ENCODE data around the gene CSRNP2.

DNA sequence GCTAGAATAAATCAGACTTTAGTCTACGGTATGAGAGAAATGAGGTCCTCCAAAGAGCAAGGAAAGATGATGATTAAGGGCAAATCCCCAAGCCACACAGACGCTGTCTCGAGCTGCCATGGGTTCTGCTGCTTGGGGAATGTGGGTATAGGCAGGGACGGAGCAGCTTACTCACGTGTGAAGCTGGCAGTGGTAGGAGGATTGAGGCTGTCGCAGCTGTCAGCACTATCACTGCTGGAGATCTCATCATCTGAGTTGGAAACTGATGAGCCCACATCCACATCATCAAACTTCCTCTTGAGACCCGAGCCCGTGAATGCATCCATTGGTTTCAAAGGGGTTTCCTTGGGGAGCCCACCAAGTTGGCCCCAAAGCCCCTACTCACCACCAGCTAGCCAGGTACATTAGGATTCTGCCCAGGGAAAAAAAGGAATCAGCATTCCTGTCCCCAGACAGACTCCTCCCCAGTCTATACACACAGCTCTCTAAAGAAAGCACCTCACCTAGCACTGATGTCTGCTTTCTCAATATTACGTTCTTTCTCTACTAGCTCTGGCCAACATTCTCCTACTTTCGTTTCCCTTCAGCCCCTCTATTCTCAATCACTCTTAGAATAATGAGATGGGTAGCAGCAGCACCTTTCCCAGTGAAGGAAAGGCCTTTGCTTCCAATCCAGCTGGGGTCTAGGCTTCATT is 7.0 kb downstream of the CSRNP2 start:
- TF ChIP-seq, protein P1, sequence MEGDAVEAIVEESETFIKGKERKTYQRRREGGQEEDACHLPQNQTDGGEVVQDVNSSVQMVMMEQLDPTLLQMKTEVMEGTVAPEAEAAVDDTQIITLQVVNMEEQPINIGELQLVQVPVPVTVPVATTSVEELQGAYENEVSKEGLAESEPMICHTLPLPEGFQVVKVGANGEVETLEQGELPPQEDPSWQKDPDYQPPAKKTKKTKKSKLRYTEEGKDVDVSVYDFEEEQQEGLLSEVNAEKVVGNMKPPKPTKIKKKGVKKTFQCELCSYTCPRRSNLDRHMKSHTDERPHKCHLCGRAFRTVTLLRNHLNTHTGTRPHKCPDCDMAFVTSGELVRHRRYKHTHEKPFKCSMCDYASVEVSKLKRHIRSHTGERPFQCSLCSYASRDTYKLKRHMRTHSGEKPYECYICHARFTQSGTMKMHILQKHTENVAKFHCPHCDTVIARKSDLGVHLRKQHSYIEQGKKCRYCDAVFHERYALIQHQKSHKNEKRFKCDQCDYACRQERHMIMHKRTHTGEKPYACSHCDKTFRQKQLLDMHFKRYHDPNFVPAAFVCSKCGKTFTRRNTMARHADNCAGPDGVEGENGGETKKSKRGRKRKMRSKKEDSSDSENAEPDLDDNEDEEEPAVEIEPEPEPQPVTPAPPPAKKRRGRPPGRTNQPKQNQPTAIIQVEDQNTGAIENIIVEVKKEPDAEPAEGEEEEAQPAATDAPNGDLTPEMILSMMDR (IDR thresholded peaks at IDR 0.05): no peak
- TF ChIP-seq POLR2AphosphoS5 (IDR thresholded peaks at IDR 0.05): no peak
